GM18873 (cell line): ENCODE measurements around the gene BMP8B.
"Not testable (repeated sequence)": the region's sequence is repeated elsewhere in the genome, so short reads cannot be mapped to it uniquely, and the experiment has no call there.

ENCODE experiments used
- ATAC-seq: cut with Tn5 transposase; IDR thresholded peaks from one replicate; pipeline ENCODE4 v1.9.1; 2021; ENCODE audit warnings: mild to moderate bottlenecking, moderate library complexity, moderate number of reproducible peaks; ENCODE audit not compliant: unreplicated experiment, low FRiP score

BMP8B gene

GRCh38 chr1:39816415-39817090 is 27.9 kb upstream of the BMP8B start:
- ATAC-seq, result peak; percentile 37

- ATAC-seq, result no peak
These were observed 24.2 kb upstream of the BMP8B start for GRCh38 chr1:39812913-39813312.

GRCh38 chr1:39808784-39809517 is 20.3 kb upstream of the BMP8B start:
- ATAC-seq, result no peak

- no peak for ATAC-seq
These were observed 16.7 kb upstream of the BMP8B start for GRCh38 chr1:39805385-39805784.

- ATAC-seq, result no peak
These were observed 14.0 kb upstream of the BMP8B start for GRCh38 chr1:39802496-39803260.

GRCh38 chr1:39800471-39800835 is 11.8 kb upstream of the BMP8B start:
- ATAC-seq, result no peak

- ATAC-seq, result peak; percentile 49
These were observed 11.3 kb upstream of the BMP8B start for GRCh38 chr1:39799770-39800470.

GRCh38 chr1:39798859-39799769 is 10.4 kb upstream of the BMP8B start:
- ATAC-seq, result peak; percentile 80

GRCh38 chr1:39795651-39796050 is 7.0 kb upstream of the BMP8B start:
- ATAC-seq, result no peak

- no peak for ATAC-seq
These were observed 3.2 kb upstream of the BMP8B start for GRCh38 chr1:39791838-39792237.

- ATAC-seq, result no peak
These were observed 976 bp upstream of the BMP8B start for GRCh38 chr1:39789571-39790110.

GRCh38 chr1:39788426-39788757 is 273 bp downstream of the BMP8B start:
- no peak for ATAC-seq

GRCh38 chr1:39787964-39788363 is 701 bp downstream of the BMP8B start:
- not testable (repeated sequence) for ATAC-seq

GRCh38 chr1:39787468-39787867 is 1.2 kb downstream of the BMP8B start:
- ATAC-seq, result no peak

- not testable (repeated sequence) for ATAC-seq
These were observed 1.6 kb downstream of the BMP8B start for GRCh38 chr1:39787108-39787375.

- not testable (repeated sequence) for ATAC-seq
These were observed 2.2 kb downstream of the BMP8B start for GRCh38 chr1:39786303-39787107.

GRCh38 chr1:39782685-39783084 is 6.0 kb downstream of the BMP8B start:
- not testable (repeated sequence) for ATAC-seq

- no peak for ATAC-seq
These were observed 6.6 kb downstream of the BMP8B start for GRCh38 chr1:39782103-39782502.

- no peak for ATAC-seq
These were observed 7.3 kb downstream of the BMP8B start for GRCh38 chr1:39781349-39781715.
